HepG2 (cell line): ENCODE results near the gene ARHGAP12. TPM values are rescaled to one million over a fixed set of nuclear protein-coding genes. Genes with fewer than 3 reads are reported as not detected.

Experiments used
- ATAC-seq: fragments of 200-7000 bp; cut with Tn5 transposase; 3 replicates; pipeline ENCODE4 v1.9.1; 2020; ENCODE audit warnings: mild to moderate bottlenecking, moderate library complexity
- BruUV-seq: library from RNA; stranded (reverse); fragments of 400-500 nt; replicated peaks from 2 replicates; lab custom pipeline; 2021; lab: Mats Ljungman, UMichigan
- CTCF ChIA-PET: fragments of 300-600 bp; formaldehyde crosslinking; extraction: SDS; loops from one replicate; lab custom pipeline; 2021; ENCODE audit warnings: low total read pairs, inconsistent platforms, low intra/inter-chr PET ratio; lab: Yijun Ruan, JAX
- POLR2A ChIA-PET: fragments of 350-600 bp; sonication (Branson Sonifier 250); formaldehyde crosslinking; loops from one replicate; lab custom pipeline; 2020; ENCODE audit warnings: antibody characterized with exemption, inconsistent platforms; lab: Yijun Ruan, JAX
- DNase-seq: peaks from one replicate; pipeline ENCODE4 v3.0.0-alpha.2; 2015; ENCODE audit warnings: low spot score
- FAIRE-seq: peaks from 3 replicates; lab custom pipeline; 2011; peaks lifted over from hg19 to GRCh38; lab: Jason Lieb, UNC
- H2AFZ ChIP-seq: one replicate; pipeline ENCODE4 v1.6.1; 2011; ENCODE audit warnings: low read length, inconsistent platforms
- H3K27ac ChIP-seq: fragments of 300-600 bp; 3 replicates; pipeline ENCODE4 v1.8.0; 2011; ENCODE audit warnings: mixed run types, mild to moderate bottlenecking, mixed read lengths, low read length, inconsistent platforms; ENCODE audit not compliant: insufficient read depth; ENCODE audit errors: extremely low read length
- H3K27me3 ChIP-seq, 2 experiments: fragments of 200-600 bp in 1 of 2; 2 replicates in 1 of 2; 3 replicates in 1 of 2; pipeline versions ENCODE4 v1.6.0 to v1.8.0; 2011; ENCODE audit warnings: low read length in 2 of 2, mild to moderate bottlenecking in 2 of 2, moderate library complexity in 2 of 2, inconsistent platforms in 1 of 2; ENCODE audit not compliant: insufficient read depth in 2 of 2, control insufficient read depth in 1 of 2
- H3K36me3 ChIP-seq, 2 experiments: fragments of 200-600 bp in 1 of 2; replicated peaks in 1 of 2; 2 replicates in 1 of 2; 3 replicates in 1 of 2; pipeline versions ENCODE4 v1.5.1 to v1.8.0; 2011; ENCODE audit warnings: low read length in 2 of 2, inconsistent platforms in 1 of 2; ENCODE audit not compliant: insufficient read depth in 2 of 2, control insufficient read depth in 1 of 2
- H3K4me1 ChIP-seq: 2 replicates; pipeline ENCODE4 v1.5.1; 2012; ENCODE audit warnings: low read length, inconsistent platforms; ENCODE audit not compliant: insufficient read depth
- H3K4me2 ChIP-seq: 2 replicates; pipeline ENCODE4 v1.6.0; 2011; ENCODE audit warnings: low read depth, low read length, inconsistent platforms
- H3K4me3 ChIP-seq, 3 experiments: fragments of 200-600 bp in 1 of 3; sonication (generic), shearing (Covaris generic) in 1 of 3; replicated peaks in 1 of 3; 2 replicates each; pipeline ENCODE4 v1.5.1; 2011 to 2016; ENCODE audit warnings: low read length in 3 of 3, inconsistent platforms in 2 of 3, low read depth in 2 of 3, mild to moderate bottlenecking in 2 of 3, control low read depth in 1 of 3, mixed read lengths in 1 of 3; ENCODE audit not compliant: insufficient read depth in 1 of 3
- H3K79me2 ChIP-seq: one replicate; pipeline ENCODE4 v1.6.1; 2011; ENCODE audit warnings: low read length, inconsistent platforms; ENCODE audit not compliant: insufficient read depth
- H3K9ac ChIP-seq: 2 replicates; pipeline ENCODE4 v1.6.0; 2011; ENCODE audit warnings: mild to moderate bottlenecking, low read depth, low read length, inconsistent platforms; ENCODE audit not compliant: insufficient read depth
- H3K9me3 ChIP-seq: 2 replicates; pipeline ENCODE4 v1.5.1; 2012; ENCODE audit warnings: mild to moderate bottlenecking, low read length
- H4K20me1 ChIP-seq: 2 replicates; pipeline ENCODE4 v1.6.0; 2011; ENCODE audit warnings: inconsistent platforms, mild to moderate bottlenecking, low read length, moderate library complexity; ENCODE audit not compliant: insufficient read depth
- ASH2L ChIP-seq: fragments of 300-600, 200-600 bp; sonication (generic); IDR thresholded peaks from 2 replicates; pipeline ENCODE4 v1.7.0; 2017; ENCODE audit warnings: low read depth, mild to moderate bottlenecking, moderate library complexity, mixed read lengths, low read length; ENCODE audit not compliant: insufficient read length
- CREBL2 ChIP-seq: sonication (generic); formaldehyde crosslinking; IDR thresholded peaks from 2 replicates; pipeline ENCODE4 v1.8.1; 2023; ENCODE audit warnings: missing genetic modification reagents, mild to moderate bottlenecking, borderline replicate concordance
- EP300 ChIP-seq, 3 experiments: sonication (generic) in 1 of 3; formaldehyde crosslinking in 1 of 3; IDR thresholded peaks; 2 replicates each; pipeline versions ENCODE4 v1.5.1 to v1.6.1; 2011 to 2020; ENCODE audit warnings: low read depth in 2 of 3, low read length in 2 of 3, borderline replicate concordance in 1 of 3, improper control_type of control experiment in 1 of 3, mild to moderate bottlenecking in 1 of 3, missing genetic modification reagents in 1 of 3, moderate library complexity in 1 of 3
- ESRRA ChIP-seq: sonication (generic); formaldehyde crosslinking; IDR thresholded peaks from 2 replicates; pipeline ENCODE4 v1.5.1; 2020; ENCODE audit warnings: mild to moderate bottlenecking, low read depth, missing genetic modification reagents
- GATAD1 ChIP-seq: IDR thresholded peaks from 2 replicates; pipeline ENCODE4 v1.6.1; 2016; ENCODE audit warnings: missing genetic modification reagents, missing compliant biosample characterization
- HIVEP1 ChIP-seq: sonication (generic); formaldehyde crosslinking; IDR thresholded peaks from 2 replicates; pipeline ENCODE4 v1.4.0; 2020; ENCODE audit warnings: mild to moderate bottlenecking, missing genetic modification reagents
- IRF1 ChIP-seq: sonication (generic); formaldehyde crosslinking; IDR thresholded peaks from 2 replicates; pipeline ENCODE4 v1.4.0; 2020; ENCODE audit warnings: low read depth, mild to moderate bottlenecking, missing genetic modification reagents
- MED1 ChIP-seq: sonication (generic); formaldehyde crosslinking; IDR thresholded peaks from 2 replicates; pipeline ENCODE4 v1.4.0; 2020; ENCODE audit warnings: missing genetic modification reagents
- NKX3-1 ChIP-seq: sonication (generic); formaldehyde crosslinking; IDR thresholded peaks from 2 replicates; pipeline ENCODE4 v1.5.0; 2020; ENCODE audit warnings: missing genetic modification reagents
- POLR2AphosphoS5 ChIP-seq: IDR thresholded peaks from 2 replicates; pipeline ENCODE4 v1.6.1; 2012; ENCODE audit warnings: low read depth, low read length
- SP4 ChIP-seq: sonication (generic); formaldehyde crosslinking; IDR thresholded peaks from 2 replicates; pipeline ENCODE4 v1.8.1; 2023; ENCODE audit warnings: mild to moderate bottlenecking, missing genetic modification reagents
- ZFP36 ChIP-seq: fragments of 150-350 bp; IDR thresholded peaks from 2 replicates; pipeline ENCODE4 v1.6.1; 2018; ENCODE audit warnings: borderline replicate concordance, low read length, low read depth; ENCODE audit not compliant: partially characterized antibody
- ZNF317 ChIP-seq: sonication (generic); formaldehyde crosslinking; IDR thresholded peaks from 2 replicates; pipeline ENCODE4 v1.5.0; 2020; ENCODE audit warnings: mild to moderate bottlenecking, missing genetic modification reagents
- ZNF367 ChIP-seq: sonication (generic); formaldehyde crosslinking; IDR thresholded peaks from 2 replicates; pipeline ENCODE4 v1.4.0; 2020; ENCODE audit warnings: missing genetic modification reagents, borderline replicate concordance
- ZNF891 ChIP-seq: sonication (generic); formaldehyde crosslinking; IDR thresholded peaks from 2 replicates; pipeline ENCODE4 v1.5.0; 2020; ENCODE audit warnings: mild to moderate bottlenecking, missing genetic modification reagents
- WGBS: methylation state at CpG from one replicate; pipeline ENCODE4 v1.1.6; 2017; ENCODE audit warnings: low lambda C conversion rate; 5-methylcytosine and 5-hydroxymethylcytosine counted together
- in situ Hi-C: cut with HindIII; loops from 2 replicates; pipeline ENCODE4 v1.10.0; 2017; ENCODE audit warnings: low pct_unique_long_range_greater_than_20kb; ENCODE audit not compliant: extremely low pct_ligation_motif_present
- intact Hi-C: fragments of 100-400 bp; cut with micrococcal nuclease; formaldehyde crosslinking; loops from one replicate; pipeline ENCODE4 v1.10.0; 2022; ENCODE audit not compliant: unreplicated experiment
- polyA plus RNA-seq, 8 experiments: library from polyadenylated mRNA; depleted of rRNA in 3 of 8; stranded (reverse) in 7 of 8; unstranded in 1 of 8; fragments of >200 nt; fragmentation: Illumina TruSeq in 4 of 8; extraction: Trizol in 4 of 8; gene quantifications; 2 replicates each; pipeline versions ENCODE4 v1.2.1 to v1.2.3, GENCODE V29; 2011 to 2016; ENCODE audit warnings: low read depth in 4 of 8, missing spikeins in 1 of 8, mixed read lengths in 1 of 8; ENCODE audit not compliant: insufficient read depth in 1 of 8
- total RNA-seq, 5 experiments: library from RNA; depleted of rRNA; stranded (reverse); fragments of >200 nt; fragmentation: Illumina TruSeq; extraction: Trizol; gene quantifications; 2 replicates each; pipeline ENCODE4 v1.2.3, GENCODE V29; 2016; ENCODE audit warnings: low read depth in 1 of 5
- TF ChIP-seq, protein P1 (sequence below): sonication (generic); formaldehyde crosslinking; IDR thresholded peaks from 2 replicates; pipeline ENCODE4 v1.8.0; 2022; ENCODE audit warnings: mild to moderate bottlenecking, missing genetic modification reagents, moderate library complexity
- TF ChIP-seq, protein P2 (sequence below): sonication (generic); formaldehyde crosslinking; IDR thresholded peaks from 2 replicates; pipeline ENCODE4 v1.8.0; 2023; ENCODE audit warnings: mild to moderate bottlenecking, missing genetic modification reagents

Gene ARHGAP12
- total and polyA plus RNA-seq, 2 of the 13 experiments (the other 11 are each of a cell fraction or from before 2014, with no cell fraction given), result 25.0 to 54.6 TPM

DNA sequence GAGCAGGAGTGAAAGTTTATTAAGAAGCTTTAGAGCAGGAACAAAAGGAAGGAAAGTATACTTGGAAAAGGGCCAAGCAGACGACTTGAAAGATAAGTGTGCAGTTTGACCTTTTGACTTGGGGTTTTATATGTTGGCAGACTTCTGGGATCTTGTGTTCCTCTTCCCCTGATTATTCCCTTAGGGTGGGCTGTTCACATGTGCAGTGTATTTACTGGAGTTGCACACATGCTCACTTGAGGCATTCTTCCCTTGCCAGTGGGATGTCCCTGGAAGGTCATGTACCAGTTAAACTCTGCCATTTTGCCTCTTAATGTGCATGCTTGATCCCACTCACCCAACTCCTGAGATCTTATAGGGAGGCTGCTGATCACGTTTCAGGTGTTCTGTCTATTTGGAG, 23.4 kb upstream of the ARHGAP12 start:
- Histone ChIP-seq H4K20me1 (no peaks in the 10 kb centered on the region), H3K27me3 (no peaks in the 10 kb centered on the region), H3K27ac (no peak overlapping the region), H3K4me2 (no peak overlapping the region), H3K9me3 (peaks cover 25% of the 10 kb centered on the region), H3K79me2 (peaks cover 2% of the 10 kb centered on the region), H2AFZ (no peak overlapping the region), H3K4me3 (no peak overlapping the region), H3K4me1 (peaks cover 53% of the 10 kb centered on the region), H3K36me3 (0 out of 5 replicates have a peak, but pooled peaks cover 0 to 3% of the 10 kb centered on the region in 2 experiments), H3K9ac (no peak overlapping the region)
- TF ChIP-seq ASH2L (no peak), ZFP36 (no peak), HIVEP1 (CRISPR knock-in tag) (no peak), CREBL2 (no peak), ZNF367 (CRISPR knock-in tag) (no peak), EP300 (IDR thresholded peaks at IDR 0.05; ENCODE audit: low read depth in 2 of 2, low read length in 2 of 2) (no peak), EP300 (CRISPR knock-in tag; IDR thresholded peaks at IDR 0.05; ENCODE audit: borderline replicate concordance) (no peak), ESRRA (CRISPR knock-in tag) (no peak), ZNF317 (CRISPR knock-in tag) (no peak), SP4 (CRISPR knock-in tag) (no peak), GATAD1 (CRISPR knock-in tag) (no peak), POLR2AphosphoS5 (no peak), MED1 (CRISPR knock-in tag) (no peak), ZNF891 (no peak), NKX3-1 (CRISPR knock-in tag) (no peak), IRF1 (CRISPR knock-in tag) (no peak)
- TF ChIP-seq, protein P1, sequence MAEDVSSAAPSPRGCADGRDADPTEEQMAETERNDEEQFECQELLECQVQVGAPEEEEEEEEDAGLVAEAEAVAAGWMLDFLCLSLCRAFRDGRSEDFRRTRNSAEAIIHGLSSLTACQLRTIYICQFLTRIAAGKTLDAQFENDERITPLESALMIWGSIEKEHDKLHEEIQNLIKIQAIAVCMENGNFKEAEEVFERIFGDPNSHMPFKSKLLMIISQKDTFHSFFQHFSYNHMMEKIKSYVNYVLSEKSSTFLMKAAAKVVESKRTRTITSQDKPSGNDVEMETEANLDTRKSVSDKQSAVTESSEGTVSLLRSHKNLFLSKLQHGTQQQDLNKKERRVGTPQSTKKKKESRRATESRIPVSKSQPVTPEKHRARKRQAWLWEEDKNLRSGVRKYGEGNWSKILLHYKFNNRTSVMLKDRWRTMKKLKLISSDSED (CRISPR knock-in tag), result no peak
- TF ChIP-seq, protein P2, sequence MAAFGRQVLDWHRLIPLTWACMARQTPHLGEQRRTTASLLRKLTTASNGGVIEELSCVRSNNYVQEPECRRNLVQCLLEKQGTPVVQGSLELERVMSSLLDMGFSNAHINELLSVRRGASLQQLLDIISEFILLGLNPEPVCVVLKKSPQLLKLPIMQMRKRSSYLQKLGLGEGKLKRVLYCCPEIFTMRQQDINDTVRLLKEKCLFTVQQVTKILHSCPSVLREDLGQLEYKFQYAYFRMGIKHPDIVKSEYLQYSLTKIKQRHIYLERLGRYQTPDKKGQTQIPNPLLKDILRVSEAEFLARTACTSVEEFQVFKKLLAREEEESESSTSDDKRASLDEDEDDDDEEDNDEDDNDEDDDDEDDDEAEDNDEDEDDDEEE (CRISPR knock-in tag), result no peak
- FAIRE-seq, result no peak
- WGBS, result 62% methylated on average over 2 of the region's 2 CpGs
- ATAC-seq, result no peak
- in situ Hi-C loops, result no loop called here
- CTCF ChIA-PET, result no interaction called here
- BruUV-seq, result no TSS peak
- no peak for DNase-seq
- intact Hi-C loops, result no loop called here
- POLR2A ChIA-PET, result no interaction called here
